Measurements from ENCODE around the gene KMT2C. TPM values are rescaled to one million over a fixed set of nuclear protein-coding genes. Genes with fewer than 3 reads are reported as not detected.

KMT2C gene
- polyA plus RNA-seq, 2 donors: 8.2 to 11.7 TPM

GRCh38 chr7:152130658-152131590 lies 304.9 kb downstream of the KMT2C start:
- peaks cover 10 to 41% of the 10 kb centered on the region in 2 donors for H3K36me3 ChIP-seq (ENCODE audit: control insufficient read depth in 2 of 2, insufficient read depth in 2 of 2, low read length in 1 of 2)
- no peak overlapping the region for H3K27ac ChIP-seq (ENCODE audit: low read depth in 2 of 2, low read length in 1 of 2)
- 94 to 95% methylated on average over 37 of the region's 37 CpGs for WGBS, 2 donors
- no peaks in the 10 kb centered on the region for H3K27me3 ChIP-seq (ENCODE audit: control insufficient read depth in 1 of 2, insufficient read depth in 2 of 2, low read length in 2 of 2)
- no peaks in the 10 kb centered on the region for H3K4me1 ChIP-seq (ENCODE audit: control insufficient read depth in 2 of 2, insufficient read depth in 2 of 2, low read length in 1 of 2)
- peaks cover 0 to 6% of the 10 kb centered on the region in 2 donors for H3K9me3 ChIP-seq (ENCODE audit: control insufficient read depth in 2 of 2, insufficient read depth in 1 of 2, low read depth in 1 of 2, low read length in 1 of 2)
- no peak overlapping the region for H3K4me3 ChIP-seq (ENCODE audit: low read depth in 1 of 2, low read length in 2 of 2)

- Histone ChIP-seq H3K27me3 (ENCODE audit: control insufficient read depth in 1 of 2, insufficient read depth in 2 of 2, low read length in 2 of 2) (no peaks in the 10 kb centered on the region), H3K36me3 (ENCODE audit: control insufficient read depth in 2 of 2, insufficient read depth in 2 of 2, low read length in 1 of 2) (peaks cover 10 to 41% of the 10 kb centered on the region in 2 donors), H3K4me3 (ENCODE audit: low read depth in 1 of 2, low read length in 2 of 2) (no peak overlapping the region), H3K27ac (ENCODE audit: low read depth in 2 of 2, low read length in 1 of 2) (no peak overlapping the region), H3K9me3 (ENCODE audit: control insufficient read depth in 2 of 2, insufficient read depth in 1 of 2, low read depth in 1 of 2, low read length in 1 of 2) (peaks cover 0 to 6% of the 10 kb centered on the region in 2 donors), H3K4me1 (ENCODE audit: control insufficient read depth in 2 of 2, insufficient read depth in 2 of 2, low read length in 1 of 2) (no peaks in the 10 kb centered on the region)
- WGBS, 2 donors: 93 to 95% methylated on average over 7 of the region's 7 CpGs
Observed at GRCh38 chr7:152129682-152130081, 306.1 kb downstream of the KMT2C start.

GRCh38 chr7:152128741-152129461 lies 306.9 kb downstream of the KMT2C start:
- peaks cover 10 to 42% of the 10 kb centered on the region in 2 donors for H3K36me3 ChIP-seq (ENCODE audit: control insufficient read depth in 2 of 2, insufficient read depth in 2 of 2, low read length in 1 of 2)
- H3K27me3 ChIP-seq (ENCODE audit: control insufficient read depth in 1 of 2, insufficient read depth in 2 of 2, low read length in 2 of 2): no peaks in the 10 kb centered on the region
- peaks cover 0 to 9% of the 10 kb centered on the region in 2 donors for H3K9me3 ChIP-seq (ENCODE audit: control insufficient read depth in 2 of 2, insufficient read depth in 1 of 2, low read depth in 1 of 2, low read length in 1 of 2)
- no peak overlapping the region for H3K27ac ChIP-seq (ENCODE audit: low read depth in 2 of 2, low read length in 1 of 2)
- 98% methylated on average over 60 of the region's 60 CpGs for WGBS, 2 donors
- no peak overlapping the region for H3K4me3 ChIP-seq (ENCODE audit: low read depth in 1 of 2, low read length in 2 of 2)
- no peaks in the 10 kb centered on the region for H3K4me1 ChIP-seq (ENCODE audit: control insufficient read depth in 2 of 2, insufficient read depth in 2 of 2, low read length in 1 of 2)

- H3K9me3 ChIP-seq (ENCODE audit: control insufficient read depth in 2 of 2, insufficient read depth in 1 of 2, low read depth in 1 of 2, low read length in 1 of 2): peaks cover 0 to 9% of the 10 kb centered on the region in 2 donors
- H3K27ac ChIP-seq (ENCODE audit: low read depth in 2 of 2, low read length in 1 of 2): no peak overlapping the region
- no peaks in the 10 kb centered on the region for H3K27me3 ChIP-seq (ENCODE audit: control insufficient read depth in 1 of 2, insufficient read depth in 2 of 2, low read length in 2 of 2)
- no peak overlapping the region for H3K4me3 ChIP-seq (ENCODE audit: low read depth in 1 of 2, low read length in 2 of 2)
- H3K4me1 ChIP-seq (ENCODE audit: control insufficient read depth in 2 of 2, insufficient read depth in 2 of 2, low read length in 1 of 2): no peaks in the 10 kb centered on the region
- WGBS, 2 donors: 97% methylated on average over 20 of the region's 20 CpGs
- H3K36me3 ChIP-seq (ENCODE audit: control insufficient read depth in 2 of 2, insufficient read depth in 2 of 2, low read length in 1 of 2): peaks cover 10 to 41% of the 10 kb centered on the region in 2 donors
Observed at GRCh38 chr7:152128252-152128651, 307.6 kb downstream of the KMT2C start.

GRCh38 chr7:152127229-152127628 lies 308.6 kb downstream of the KMT2C start:
- no peak overlapping the region for H3K4me3 ChIP-seq (ENCODE audit: low read depth in 1 of 2, low read length in 2 of 2)
- WGBS, 2 donors: 95 to 97% methylated on average over 19 of the region's 19 CpGs
- H3K36me3 ChIP-seq (ENCODE audit: control insufficient read depth in 2 of 2, insufficient read depth in 2 of 2, low read length in 1 of 2): peaks cover 7 to 36% of the 10 kb centered on the region in 2 donors
- no peaks in the 10 kb centered on the region for H3K4me1 ChIP-seq (ENCODE audit: control insufficient read depth in 2 of 2, insufficient read depth in 2 of 2, low read length in 1 of 2)
- H3K27me3 ChIP-seq (ENCODE audit: control insufficient read depth in 1 of 2, insufficient read depth in 2 of 2, low read length in 2 of 2): no peaks in the 10 kb centered on the region
- H3K27ac ChIP-seq (ENCODE audit: low read depth in 2 of 2, low read length in 1 of 2): no peak overlapping the region
- H3K9me3 ChIP-seq (ENCODE audit: control insufficient read depth in 2 of 2, insufficient read depth in 1 of 2, low read depth in 1 of 2, low read length in 1 of 2): peaks cover 0 to 9% of the 10 kb centered on the region in 2 donors

GRCh38 chr7:152126741-152127140 lies 309.1 kb downstream of the KMT2C start:
- 90 to 94% methylated on average over 7 of the region's 7 CpGs for WGBS, 2 donors
- H3K9me3 ChIP-seq (ENCODE audit: control insufficient read depth in 2 of 2, insufficient read depth in 1 of 2, low read depth in 1 of 2, low read length in 1 of 2): peaks cover 0 to 9% of the 10 kb centered on the region in 2 donors
- no peaks in the 10 kb centered on the region for H3K4me1 ChIP-seq (ENCODE audit: control insufficient read depth in 2 of 2, insufficient read depth in 2 of 2, low read length in 1 of 2)
- no peaks in the 10 kb centered on the region for H3K27me3 ChIP-seq (ENCODE audit: control insufficient read depth in 1 of 2, insufficient read depth in 2 of 2, low read length in 2 of 2)
- no peak overlapping the region for H3K27ac ChIP-seq (ENCODE audit: low read depth in 2 of 2, low read length in 1 of 2)
- peaks cover 3 to 32% of the 10 kb centered on the region in 2 donors for H3K36me3 ChIP-seq (ENCODE audit: control insufficient read depth in 2 of 2, insufficient read depth in 2 of 2, low read length in 1 of 2)
- no peak overlapping the region for H3K4me3 ChIP-seq (ENCODE audit: low read depth in 1 of 2, low read length in 2 of 2)

- H3K9me3 ChIP-seq (ENCODE audit: control insufficient read depth in 2 of 2, insufficient read depth in 1 of 2, low read depth in 1 of 2, low read length in 1 of 2): peaks cover 0 to 3% of the 10 kb centered on the region in 2 donors
- H3K4me3 ChIP-seq (ENCODE audit: low read depth in 1 of 2, low read length in 2 of 2): no peak overlapping the region
- H3K36me3 ChIP-seq (ENCODE audit: control insufficient read depth in 2 of 2, insufficient read depth in 2 of 2, low read length in 1 of 2): peaks cover 21 to 31% of the 10 kb centered on the region in 2 donors
- WGBS, 2 donors: 94 to 96% methylated on average over 1 of the region's 1 CpG
- H3K4me1 ChIP-seq (ENCODE audit: control insufficient read depth in 2 of 2, insufficient read depth in 2 of 2, low read length in 1 of 2): no peaks in the 10 kb centered on the region
- H3K27me3 ChIP-seq (ENCODE audit: control insufficient read depth in 1 of 2, insufficient read depth in 2 of 2, low read length in 2 of 2): no peaks in the 10 kb centered on the region
- H3K27ac ChIP-seq (ENCODE audit: low read depth in 2 of 2, low read length in 1 of 2): no peak overlapping the region
Observed at GRCh38 chr7:152122540-152122939, 313.3 kb downstream of the KMT2C start.

GRCh38 chr7:152121432-152121831 lies 314.4 kb downstream of the KMT2C start:
- 94 to 98% methylated on average over 9 of the region's 9 CpGs for WGBS, 2 donors

GRCh38 chr7:152120776-152121175 lies 315.0 kb downstream of the KMT2C start:
- no peaks in the 10 kb centered on the region for H3K27me3 ChIP-seq (ENCODE audit: control insufficient read depth in 1 of 2, insufficient read depth in 2 of 2, low read length in 2 of 2)
- no peak overlapping the region for H3K27ac ChIP-seq (ENCODE audit: low read depth in 2 of 2, low read length in 1 of 2)
- no peak overlapping the region for H3K4me3 ChIP-seq (ENCODE audit: low read depth in 1 of 2, low read length in 2 of 2)
- peaks cover 0 to 3% of the 10 kb centered on the region in 2 donors for H3K9me3 ChIP-seq (ENCODE audit: control insufficient read depth in 2 of 2, insufficient read depth in 1 of 2, low read depth in 1 of 2, low read length in 1 of 2)
- 95 to 96% methylated on average over 7 of the region's 7 CpGs for WGBS, 2 donors
- H3K4me1 ChIP-seq (ENCODE audit: control insufficient read depth in 2 of 2, insufficient read depth in 2 of 2, low read length in 1 of 2): no peaks in the 10 kb centered on the region
- H3K36me3 ChIP-seq (ENCODE audit: control insufficient read depth in 2 of 2, insufficient read depth in 2 of 2, low read length in 1 of 2): peaks cover 20 to 31% of the 10 kb centered on the region in 2 donors

More at GRCh38 chr7:152121432-152121831, 314.4 kb downstream of the KMT2C start:
- no peaks in the 10 kb centered on the region for H3K4me1 ChIP-seq (ENCODE audit: control insufficient read depth in 2 of 2, insufficient read depth in 2 of 2, low read length in 1 of 2)
- H3K27me3 ChIP-seq (ENCODE audit: control insufficient read depth in 1 of 2, insufficient read depth in 2 of 2, low read length in 2 of 2): no peaks in the 10 kb centered on the region
- no peak overlapping the region for H3K27ac ChIP-seq (ENCODE audit: low read depth in 2 of 2, low read length in 1 of 2)
- peaks cover 0 to 3% of the 10 kb centered on the region in 2 donors for H3K9me3 ChIP-seq (ENCODE audit: control insufficient read depth in 2 of 2, insufficient read depth in 1 of 2, low read depth in 1 of 2, low read length in 1 of 2)
- no peak overlapping the region for H3K4me3 ChIP-seq (ENCODE audit: low read depth in 1 of 2, low read length in 2 of 2)
- peaks cover 20 to 31% of the 10 kb centered on the region in 2 donors for H3K36me3 ChIP-seq (ENCODE audit: control insufficient read depth in 2 of 2, insufficient read depth in 2 of 2, low read length in 1 of 2)

Data from esophagus (tissue), 2 donors.